ENCODE measurements around the gene CALHM3. TPM values are rescaled to one million over a fixed set of nuclear protein-coding genes. Genes with fewer than 3 reads are reported as not detected.

Gene CALHM3
- total RNA-seq, 3 donors from 2014 or later (not counting 1 experiment from before 2014, with no cell fraction given): not detected

- 74% methylated on average over 12 of the region's 13 CpGs for WGBS (ENCODE audit: insufficient coverage)
- no peak overlapping the region for H3K27ac ChIP-seq (ENCODE audit: low read length)
- no peak for TF ChIP-seq CTCF (IDR thresholded peaks at IDR 0.05)
- Mint-ChIP-seq H3K9me3 (no peaks in the 10 kb centered on the region), H3K27ac (peak overlapping the region in 1 of 2 donors; percentile 23), H3K36me3 (no peaks in the 10 kb centered on the region), H3K27me3 (ENCODE audit: low read depth in 2 of 2) (peaks cover 30 to 37% of the 10 kb centered on the region in 2 donors), H3K4me3 (no peak overlapping the region), H3K4me1 (peaks cover 13 to 27% of the 10 kb centered on the region in 2 donors)
- DNase-seq (no peak), ATAC-seq (no peak)
- intact Hi-C loops (cut with micrococcal nuclease): no loop called here
- peaks cover 25% of the 10 kb centered on the region for H3K4me1 ChIP-seq (ENCODE audit: control insufficient read depth, insufficient read depth, low read length)
- no peak overlapping the region for H3K4me3 ChIP-seq (ENCODE audit: low read length)
- H3K27me3 ChIP-seq (ENCODE audit: control insufficient read depth, insufficient read depth, low read length): peaks cover 4% of the 10 kb centered on the region
- H3K36me3 ChIP-seq (ENCODE audit: control insufficient read depth, insufficient read depth, low read length): no peaks in the 10 kb centered on the region
- H3K9me3 ChIP-seq (ENCODE audit: control insufficient read depth, insufficient read depth, low read length): no peaks in the 10 kb centered on the region
These were observed 24.0 kb upstream of the CALHM3 start for GRCh38 chr10:103502849-103503660.

DNA sequence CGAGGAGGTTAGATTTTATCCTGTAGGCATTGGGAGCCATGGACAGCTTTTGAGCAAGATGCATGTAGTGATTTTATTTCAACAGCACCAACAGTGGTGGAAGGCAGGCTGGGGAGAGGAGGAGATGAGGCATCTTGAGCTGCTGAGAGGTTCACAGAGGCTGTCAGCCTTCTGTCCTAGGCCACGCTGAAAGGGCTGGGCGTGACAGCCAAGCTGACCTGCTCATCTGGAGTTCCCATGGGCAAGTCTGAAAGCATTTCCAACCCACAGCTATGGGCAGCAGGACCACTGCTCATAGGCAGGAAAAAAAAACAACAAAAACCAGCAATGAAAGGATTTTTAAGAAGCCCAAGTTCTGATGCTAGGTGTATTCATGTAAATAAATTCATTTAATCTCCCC is 22.1 kb upstream of the CALHM3 start:
- TF ChIP-seq CTCF (IDR thresholded peaks at IDR 0.05): no peak
- ATAC-seq (no peak), DNase-seq (no peak)
- H3K27me3 Mint-ChIP-seq (ENCODE audit: low read depth in 2 of 2): peaks cover 39 to 41% of the 10 kb centered on the region in 2 donors
- H3K27ac ChIP-seq (ENCODE audit: low read length): no peak overlapping the region
- 86% methylated on average over 3 of the region's 3 CpGs for WGBS (ENCODE audit: insufficient coverage)
- H3K27ac Mint-ChIP-seq: no peak overlapping the region
- no peaks in the 10 kb centered on the region for H3K36me3 ChIP-seq (ENCODE audit: control insufficient read depth, insufficient read depth, low read length)
- H3K27me3 ChIP-seq (ENCODE audit: control insufficient read depth, insufficient read depth, low read length): peaks cover 3% of the 10 kb centered on the region
- H3K9me3 ChIP-seq (ENCODE audit: control insufficient read depth, insufficient read depth, low read length): no peaks in the 10 kb centered on the region
- no peaks in the 10 kb centered on the region for H3K9me3 Mint-ChIP-seq
- intact Hi-C loops (cut with micrococcal nuclease): no loop called here
- H3K36me3 Mint-ChIP-seq: no peaks in the 10 kb centered on the region
- H3K4me1 ChIP-seq (ENCODE audit: control insufficient read depth, insufficient read depth, low read length): peaks cover 25% of the 10 kb centered on the region
- H3K4me1 Mint-ChIP-seq: peaks cover 13 to 27% of the 10 kb centered on the region in 2 donors
- no peak overlapping the region for H3K4me3 Mint-ChIP-seq
- H3K4me3 ChIP-seq (ENCODE audit: low read length): no peak overlapping the region

DNA sequence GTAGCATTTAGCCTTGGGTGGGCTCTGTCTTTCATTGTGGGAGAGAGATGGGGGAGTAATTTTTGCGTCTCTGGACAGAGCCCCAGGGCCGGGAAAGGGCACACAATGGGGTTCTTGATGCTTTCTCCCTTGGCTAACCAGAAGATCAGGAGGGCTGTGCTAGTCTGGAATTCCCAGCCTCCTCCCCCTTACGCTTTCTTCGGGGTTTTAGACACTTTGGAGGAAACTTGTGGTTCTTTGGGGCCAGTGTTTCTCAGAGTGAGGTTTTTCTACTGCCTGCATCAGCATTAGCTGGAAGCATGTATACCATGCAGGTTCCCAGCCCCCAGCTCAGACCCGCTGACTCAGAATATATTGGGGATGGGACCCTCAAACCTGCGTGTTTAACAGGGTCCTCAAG is 21.4 kb upstream of the CALHM3 start:
- Histone ChIP-seq H3K9me3 (ENCODE audit: control insufficient read depth, insufficient read depth, low read length) (no peaks in the 10 kb centered on the region), H3K4me3 (ENCODE audit: low read length) (no peak overlapping the region), H3K4me1 (ENCODE audit: control insufficient read depth, insufficient read depth, low read length) (peaks cover 21% of the 10 kb centered on the region), H3K27me3 (ENCODE audit: control insufficient read depth, insufficient read depth, low read length) (peaks cover 2% of the 10 kb centered on the region), H3K27ac (ENCODE audit: low read length) (no peak overlapping the region), H3K36me3 (ENCODE audit: control insufficient read depth, insufficient read depth, low read length) (no peaks in the 10 kb centered on the region)
- DNase-seq (no peak), ATAC-seq (no peak)
- no peak for TF ChIP-seq CTCF (IDR thresholded peaks at IDR 0.05)
- H3K27me3 Mint-ChIP-seq (ENCODE audit: low read depth in 2 of 2): peaks cover 41 to 47% of the 10 kb centered on the region in 2 donors
- WGBS (ENCODE audit: insufficient coverage): 32% methylated on average over 6 of the region's 6 CpGs
- no peaks in the 10 kb centered on the region for H3K9me3 Mint-ChIP-seq
- peaks cover 13 to 27% of the 10 kb centered on the region in 2 donors for H3K4me1 Mint-ChIP-seq
- no peak overlapping the region for H3K4me3 Mint-ChIP-seq
- intact Hi-C loops (cut with micrococcal nuclease): no loop called here
- H3K36me3 Mint-ChIP-seq: no peaks in the 10 kb centered on the region
- no peak overlapping the region for H3K27ac Mint-ChIP-seq

Data from natural killer cell (primary cell).